BJ (cell line): ENCODE measurements around the gene PACRG. TPM values are rescaled to one million over a fixed set of nuclear protein-coding genes. Genes with fewer than 3 reads are reported as not detected.

Experiments used
- CTCF ChIA-PET: fragments of 350-600 bp; formaldehyde crosslinking; extraction: SDS; loops from one replicate; lab custom pipeline; 2021; ENCODE audit warnings: antibody characterized with exemption, inconsistent platforms; lab: Yijun Ruan, JAX
- POLR2A ChIA-PET: fragments of 300-600 bp; sonication (Branson Sonifier 250); formaldehyde crosslinking; extraction: SDS; loops from one replicate; lab custom pipeline; 2021; ENCODE audit warnings: antibody characterized with exemption; lab: Charles Lee
- DNase-seq: peaks from one replicate; pipeline ENCODE4 v3.0.0-alpha.2; 2011; ENCODE audit warnings: low read depth
- H3K27me3 ChIP-seq: 2 replicates; pipeline ENCODE4 v1.6.0; 2011; ENCODE audit warnings: low read length; ENCODE audit not compliant: control insufficient read depth, insufficient read depth
- H3K36me3 ChIP-seq: 2 replicates; pipeline ENCODE4 v1.5.1; 2011; ENCODE audit warnings: low read length; ENCODE audit not compliant: control insufficient read depth, insufficient read depth
- H3K4me3 ChIP-seq: 2 replicates; pipeline ENCODE4 v1.5.1; 2011; ENCODE audit warnings: low read depth, mild to moderate bottlenecking, control low read depth, low read length
- polyA plus RNA-seq: library from polyadenylated mRNA; depleted of rRNA; stranded (reverse); fragments of >200 nt; gene quantifications from 2 replicates; pipeline ENCODE4 v1.2.3, GENCODE V29; 2011
- TF ChIP-seq, protein P1 (sequence below): IDR thresholded peaks from 2 replicates; pipeline ENCODE4 v1.5.1; 2011; ENCODE audit warnings: low read depth, mild to moderate bottlenecking, control low read depth, inconsistent platforms, low read length, moderate library complexity; ENCODE audit not compliant: insufficient read depth

The PACRG gene
- polyA plus RNA-seq, 1 experiment, result 0.20 TPM

DNA sequence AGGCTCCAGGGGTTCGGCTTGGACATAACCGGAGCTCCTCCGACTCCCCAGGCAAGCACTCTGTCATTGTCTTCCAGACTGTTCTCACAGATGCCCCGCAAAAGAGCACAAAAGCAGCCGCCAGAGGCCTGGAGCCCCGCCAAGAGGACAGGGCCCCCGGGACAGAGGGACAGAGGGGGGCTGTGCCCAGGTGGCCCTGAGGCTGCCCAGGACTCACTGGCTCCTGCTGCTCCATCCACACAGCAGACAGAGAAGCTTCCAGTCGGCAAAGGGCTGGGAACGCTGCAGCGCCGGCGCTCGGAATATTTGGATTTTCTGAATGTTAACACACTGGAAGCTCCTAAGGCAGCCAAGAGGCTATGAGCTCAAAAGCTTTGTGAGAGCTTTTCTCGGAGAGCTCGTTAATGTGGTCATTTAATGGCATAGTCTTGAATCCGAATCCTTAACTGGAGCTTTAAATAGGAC is 618.8 kb downstream of the PACRG start:
- Histone ChIP-seq H3K36me3 (no peaks in the 10 kb centered on the region), H3K27me3 (no peaks in the 10 kb centered on the region), H3K4me3 (no peak overlapping the region)
- no peak for DNase-seq
- CTCF ChIA-PET, result no interaction called here
- POLR2A ChIA-PET, result no interaction called here
- TF ChIP-seq, protein P1, sequence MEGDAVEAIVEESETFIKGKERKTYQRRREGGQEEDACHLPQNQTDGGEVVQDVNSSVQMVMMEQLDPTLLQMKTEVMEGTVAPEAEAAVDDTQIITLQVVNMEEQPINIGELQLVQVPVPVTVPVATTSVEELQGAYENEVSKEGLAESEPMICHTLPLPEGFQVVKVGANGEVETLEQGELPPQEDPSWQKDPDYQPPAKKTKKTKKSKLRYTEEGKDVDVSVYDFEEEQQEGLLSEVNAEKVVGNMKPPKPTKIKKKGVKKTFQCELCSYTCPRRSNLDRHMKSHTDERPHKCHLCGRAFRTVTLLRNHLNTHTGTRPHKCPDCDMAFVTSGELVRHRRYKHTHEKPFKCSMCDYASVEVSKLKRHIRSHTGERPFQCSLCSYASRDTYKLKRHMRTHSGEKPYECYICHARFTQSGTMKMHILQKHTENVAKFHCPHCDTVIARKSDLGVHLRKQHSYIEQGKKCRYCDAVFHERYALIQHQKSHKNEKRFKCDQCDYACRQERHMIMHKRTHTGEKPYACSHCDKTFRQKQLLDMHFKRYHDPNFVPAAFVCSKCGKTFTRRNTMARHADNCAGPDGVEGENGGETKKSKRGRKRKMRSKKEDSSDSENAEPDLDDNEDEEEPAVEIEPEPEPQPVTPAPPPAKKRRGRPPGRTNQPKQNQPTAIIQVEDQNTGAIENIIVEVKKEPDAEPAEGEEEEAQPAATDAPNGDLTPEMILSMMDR, result no peak

DNA sequence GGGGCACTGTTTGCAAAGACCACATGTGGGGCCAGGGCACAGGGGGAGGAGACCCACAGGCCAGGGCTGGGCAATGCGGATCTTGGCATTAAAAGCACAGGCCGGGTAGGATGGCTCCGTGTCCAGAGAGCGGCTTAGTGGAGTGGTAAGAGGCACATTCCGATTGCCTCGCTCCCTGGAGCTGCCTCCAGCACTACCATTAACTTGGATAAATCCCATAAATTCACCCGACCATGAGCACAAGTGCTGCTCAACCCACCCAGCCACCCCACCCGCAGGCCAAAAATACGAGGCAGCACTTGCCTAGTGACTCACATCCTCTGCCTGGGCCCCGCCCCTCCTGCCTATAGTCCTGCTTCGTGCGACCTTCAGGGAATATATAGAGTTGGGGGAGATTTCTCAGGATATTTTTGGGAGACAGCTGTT is 619.3 kb downstream of the PACRG start:
- Histone ChIP-seq H3K4me3 (no peak overlapping the region), H3K27me3 (no peaks in the 10 kb centered on the region), H3K36me3 (no peaks in the 10 kb centered on the region)
- no peak for DNase-seq
- ChIA-PET POLR2A (no interaction called here), CTCF (no interaction called here)
- TF ChIP-seq, protein P1, result no peak

DNA sequence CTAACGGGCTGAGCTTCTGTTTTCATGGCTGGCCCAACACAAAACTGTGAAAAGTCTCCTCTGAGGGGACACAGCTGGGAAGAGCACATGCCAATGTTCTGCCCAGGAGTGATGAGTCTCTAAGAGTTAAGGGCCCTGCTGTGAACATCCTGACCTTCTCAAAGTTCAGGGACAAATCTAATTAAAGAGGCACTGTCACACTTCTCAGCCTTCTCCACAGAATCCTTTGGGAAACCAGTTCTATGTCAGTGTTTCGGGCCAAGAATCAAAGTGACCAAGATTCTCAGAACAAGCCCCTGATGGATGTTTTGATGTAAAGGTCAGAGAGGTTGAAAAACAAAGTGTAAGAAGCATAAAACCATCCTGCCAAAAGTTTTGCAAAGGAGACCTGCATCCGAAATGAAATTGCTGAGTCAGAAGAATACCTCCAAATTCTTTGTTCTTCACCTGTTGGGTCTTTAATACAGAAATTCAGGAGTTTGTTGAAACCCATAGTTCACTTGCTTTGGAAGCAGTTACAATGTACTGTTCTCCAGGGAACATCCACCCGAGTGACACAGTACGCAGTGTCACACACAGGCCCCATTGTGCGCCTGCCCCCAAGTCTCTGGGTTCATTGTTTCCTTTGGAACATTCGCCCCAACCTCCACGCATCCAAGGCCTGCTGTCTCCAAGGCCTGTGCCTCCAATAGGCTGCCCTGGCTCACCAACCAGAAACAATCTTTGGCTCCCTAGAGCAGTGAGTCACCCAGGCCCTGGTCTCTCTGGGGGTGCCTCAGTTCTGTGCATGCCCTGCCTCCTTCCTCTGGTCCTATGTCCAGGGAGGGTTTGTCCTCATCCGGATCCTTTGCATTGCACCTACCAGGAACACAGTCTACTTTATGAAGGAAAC is 621.3 kb downstream of the PACRG start:
- no peak for DNase-seq
- ChIA-PET POLR2A (no interaction called here), CTCF (no interaction called here)
- Histone ChIP-seq H3K36me3 (no peaks in the 10 kb centered on the region), H3K27me3 (no peaks in the 10 kb centered on the region), H3K4me3 (no peak overlapping the region)
- TF ChIP-seq, protein P1, result no peak

DNA sequence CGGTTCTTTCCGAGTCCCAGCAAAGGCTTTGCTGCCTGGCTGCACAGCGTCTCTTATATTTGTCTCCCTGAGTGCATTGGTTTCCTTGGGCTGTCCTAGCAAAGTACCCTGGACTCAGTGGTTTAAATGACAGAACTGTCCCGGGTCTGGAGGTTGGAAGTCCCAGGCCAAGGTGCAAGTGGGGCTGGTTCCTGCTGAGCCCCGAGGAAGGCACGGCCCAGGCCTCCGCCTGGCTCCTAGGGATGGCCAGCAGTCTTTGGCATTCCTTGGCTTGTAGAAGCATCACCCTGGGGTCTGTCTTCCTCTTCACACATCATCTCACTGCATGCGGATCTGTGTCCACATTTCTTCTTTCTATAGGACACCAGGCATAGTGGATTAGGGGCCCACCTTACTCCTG is 621.9 kb downstream of the PACRG start:
- Histone ChIP-seq H3K4me3 (no peak overlapping the region), H3K27me3 (no peaks in the 10 kb centered on the region), H3K36me3 (no peaks in the 10 kb centered on the region)
- ChIA-PET POLR2A (no interaction called here), CTCF (no interaction called here)
- no peak for DNase-seq
- TF ChIP-seq, protein P1, result no peak

DNA sequence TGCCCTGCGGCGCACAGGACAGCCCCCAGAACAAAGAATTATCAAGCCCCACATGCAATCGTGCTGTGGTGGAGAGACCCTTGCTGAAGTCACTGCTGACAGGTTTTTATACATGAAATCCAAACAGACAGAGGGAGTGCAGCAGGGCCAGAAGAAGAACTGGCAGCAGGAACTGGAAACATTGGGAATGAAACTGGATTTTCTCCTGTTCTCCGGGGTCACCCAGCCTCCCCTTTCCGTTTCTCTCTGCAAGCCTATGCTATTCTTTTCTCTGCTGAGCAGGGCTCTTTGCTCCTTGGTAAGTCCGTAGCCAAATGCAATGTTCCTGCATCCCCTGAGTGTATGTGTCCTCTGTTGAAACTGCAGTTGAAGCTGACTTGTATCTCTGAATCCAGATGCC is 623.2 kb downstream of the PACRG start:
- no peak for DNase-seq
- ChIA-PET CTCF (no interaction called here), POLR2A (no interaction called here)
- Histone ChIP-seq H3K4me3 (no peak overlapping the region), H3K27me3 (no peaks in the 10 kb centered on the region), H3K36me3 (no peaks in the 10 kb centered on the region)
- TF ChIP-seq, protein P1, result no peak
